Islet precursor cell (in vitro differentiated cells): Measurements from ENCODE around the gene GPR108.

Experiments used
- DNase-seq: peaks from one replicate; pipeline ENCODE4 v3.0.0-alpha.2; 2018

Gene GPR108

DNA sequence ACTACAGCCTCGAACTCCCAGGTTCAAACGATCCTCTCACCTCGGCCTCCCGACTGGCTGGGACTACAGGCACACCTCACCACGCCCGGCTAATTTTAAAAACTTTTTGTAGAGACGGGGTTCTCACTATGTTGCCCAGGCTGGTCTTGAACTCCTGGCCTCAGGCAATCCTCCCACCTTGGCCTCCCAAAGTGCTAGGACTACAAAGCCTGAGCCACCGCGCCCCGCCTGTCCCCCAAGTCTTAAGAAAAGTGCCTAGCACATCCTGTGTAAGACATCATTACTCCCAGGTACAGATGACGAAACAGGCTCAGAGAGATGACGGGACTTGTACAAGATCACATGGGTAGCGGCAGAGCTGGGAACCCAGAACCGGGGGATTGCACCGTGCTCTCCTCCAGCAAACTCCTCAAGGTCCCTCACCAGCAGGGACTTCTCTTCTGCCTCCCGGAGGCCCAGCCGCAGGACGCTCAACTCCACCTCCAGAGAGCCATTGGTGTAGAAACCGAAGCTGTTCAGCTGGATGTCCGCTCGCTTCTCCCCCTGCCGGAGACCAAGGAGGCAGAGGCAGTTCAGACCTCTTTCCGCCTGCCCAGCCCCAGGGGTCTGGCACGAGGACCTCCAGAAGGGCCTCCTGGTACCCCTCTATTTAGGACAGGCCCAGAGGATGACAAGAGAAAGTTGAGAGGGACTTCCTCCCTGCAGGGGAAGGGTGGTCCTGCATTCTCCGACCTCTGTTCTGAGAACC lies 1.0 kb downstream of the GPR108 start:
- DNase-seq: peak; percentile 97

GRCh38 chr19:6735181-6735911 lies 2.0 kb downstream of the GPR108 start:
- DNase-seq: peak; percentile 60

DNA sequence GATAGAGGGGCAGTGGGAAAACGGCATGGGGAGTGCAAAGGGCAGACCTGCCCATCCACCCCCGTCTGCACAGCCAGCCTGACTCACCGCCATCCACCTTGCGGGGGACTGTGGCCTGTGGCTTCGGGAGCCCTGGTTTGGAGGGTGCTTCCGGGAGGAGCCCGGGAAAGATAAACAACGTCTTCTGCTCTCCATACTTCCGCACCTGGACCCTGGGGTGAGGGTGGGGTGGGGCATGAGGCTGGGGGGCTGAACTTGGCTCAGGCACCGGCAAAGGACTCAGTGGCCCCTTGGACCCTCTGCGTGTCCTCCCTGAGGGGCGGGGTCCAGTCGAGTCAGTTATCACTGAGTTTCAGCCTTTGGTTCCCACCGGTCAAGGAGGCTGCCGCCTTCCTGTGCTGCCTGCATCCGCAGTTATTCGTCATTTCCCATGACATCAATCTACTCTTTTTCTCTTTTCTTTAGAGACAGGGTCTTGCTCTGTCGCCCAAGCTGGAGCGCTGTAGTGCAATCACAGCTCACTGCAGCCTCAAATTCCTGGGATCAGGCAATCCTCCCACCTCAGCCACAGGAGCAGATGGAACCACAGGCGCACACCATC lies 3.2 kb downstream of the GPR108 start:
- no peak for DNase-seq

- peak; percentile 54 for DNase-seq
Measured at GRCh38 chr19:6733338-6734095, 3.9 kb downstream of the GPR108 start.

DNA sequence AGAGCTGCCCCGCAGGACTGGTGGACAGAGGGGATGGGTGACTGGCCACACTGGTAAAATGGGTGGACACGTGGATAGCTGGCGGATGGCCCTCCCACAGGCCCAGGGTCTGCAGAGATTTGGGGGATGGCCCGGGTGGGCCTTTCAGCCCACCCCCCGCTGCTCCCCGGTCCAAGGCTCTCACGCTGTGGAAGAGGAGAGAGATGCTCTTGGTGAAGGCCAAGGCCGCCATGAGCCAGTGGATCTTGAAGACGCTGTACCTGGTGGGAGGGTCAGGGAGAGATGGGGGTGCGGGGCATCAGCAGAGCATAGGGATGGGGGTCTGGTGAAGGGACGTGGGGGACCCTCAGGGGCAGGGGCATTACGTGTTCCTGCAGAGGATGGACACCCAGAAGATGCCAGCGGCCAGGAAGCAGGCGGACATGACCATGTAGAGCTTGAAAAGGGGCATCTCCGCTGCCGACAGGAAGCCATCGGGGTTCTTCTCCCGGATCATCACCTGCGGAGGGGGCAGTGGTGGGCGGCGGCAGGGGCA lies 4.5 kb downstream of the GPR108 start:
- no peak for DNase-seq

- peak; percentile 45 for DNase-seq
Measured at GRCh38 chr19:6731822-6732221, 5.6 kb downstream of the GPR108 start.

DNA sequence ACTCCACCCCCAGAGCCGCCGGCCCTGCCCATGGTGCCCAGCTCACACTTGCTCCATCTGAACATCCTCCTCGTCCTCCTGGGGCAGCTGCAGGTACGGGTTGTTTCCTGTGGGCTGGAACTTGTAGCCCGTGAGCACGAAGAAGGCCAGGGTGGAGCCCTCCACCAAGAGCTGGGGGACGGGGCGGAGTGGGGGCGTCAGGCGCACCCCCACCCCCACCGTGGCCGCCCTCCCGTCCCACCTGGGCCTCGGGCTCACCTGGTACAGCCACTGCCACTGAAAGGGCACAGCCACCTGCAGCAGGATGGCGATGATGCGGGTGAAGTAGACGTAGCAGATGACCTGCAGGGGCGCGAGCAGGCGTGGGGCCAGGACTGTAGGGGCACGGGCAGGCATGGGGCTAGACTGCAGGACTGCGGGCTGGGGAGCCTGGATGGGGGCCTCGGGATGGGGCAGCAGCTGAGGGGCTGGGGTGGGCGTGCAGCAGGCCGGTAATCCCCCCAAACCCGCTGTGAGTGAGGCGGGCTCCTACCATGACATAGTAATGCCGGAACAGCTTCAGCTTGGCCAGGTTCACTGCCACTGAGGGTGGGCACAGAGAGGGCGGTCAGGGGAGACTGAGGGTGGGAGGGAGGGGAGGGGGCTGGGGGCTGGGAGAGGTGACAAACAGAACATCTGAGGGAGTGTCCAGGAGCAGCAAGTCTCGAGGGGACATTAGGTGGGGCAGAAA lies 6.3 kb downstream of the GPR108 start:
- no peak for DNase-seq

GRCh38 chr19:6730153-6730804 lies 7.1 kb downstream of the GPR108 start:
- peak; percentile 69 for DNase-seq

GRCh38 chr19:6729573-6730152 lies 7.7 kb downstream of the GPR108 start:
- DNase-seq: no peak

- no peak for DNase-seq
Measured at GRCh38 chr19:6728346-6728745, 9.0 kb downstream of the GPR108 start.

- no peak for DNase-seq
Measured at GRCh38 chr19:6725513-6726231, 11.7 kb downstream of the GPR108 start.

GRCh38 chr19:6724631-6725492 lies 12.5 kb downstream of the GPR108 start:
- DNase-seq: no peak

DNA sequence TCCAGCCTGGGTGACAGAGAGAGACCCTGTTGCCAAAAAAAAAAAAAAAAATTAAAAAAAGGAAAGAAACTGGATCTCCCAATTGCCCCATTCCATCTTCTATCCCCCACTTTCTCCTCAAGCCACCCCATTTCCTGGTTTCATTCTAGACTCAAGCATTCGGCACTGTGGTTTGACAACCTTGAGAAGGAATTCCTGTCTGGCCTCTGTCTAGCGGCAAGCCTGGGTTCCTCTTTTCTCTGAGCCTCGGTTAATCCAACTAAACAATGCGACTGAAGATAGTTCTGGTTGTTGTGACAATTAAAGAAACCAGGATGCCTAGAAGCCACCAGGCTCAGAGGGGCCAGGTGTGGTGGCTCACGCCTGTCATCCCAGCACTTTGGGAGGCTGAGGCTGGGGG lies 13.6 kb downstream of the GPR108 start:
- no peak for DNase-seq

DNA sequence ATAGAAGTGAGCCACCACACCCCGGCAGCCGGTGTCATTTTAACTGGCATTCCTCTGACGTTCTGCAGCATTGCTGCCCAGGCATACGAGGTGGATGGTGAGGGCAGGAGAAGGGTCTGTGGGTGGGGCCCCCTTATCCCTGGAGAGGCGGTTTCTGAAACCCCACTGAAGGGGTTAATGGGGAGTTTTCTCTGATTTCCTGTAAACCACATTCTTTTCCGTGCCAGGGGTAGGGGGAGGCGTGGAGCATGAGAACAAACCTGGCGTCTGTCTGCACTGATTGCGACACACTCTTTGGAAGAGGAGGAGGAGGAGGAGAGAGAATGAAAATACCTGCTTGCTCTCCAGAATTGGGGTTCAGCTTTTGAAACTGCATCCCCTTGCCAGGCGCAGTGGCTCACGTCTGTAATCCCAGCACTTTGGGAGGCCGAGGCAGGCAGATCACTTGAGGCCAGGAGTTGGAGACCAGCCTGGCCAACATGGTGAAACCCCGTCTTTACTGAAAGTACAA lies 14.2 kb downstream of the GPR108 start:
- no peak for DNase-seq

- DNase-seq: no peak
Measured at GRCh38 chr19:6721773-6722172, 15.6 kb downstream of the GPR108 start.

GRCh38 chr19:6721138-6721474 lies 16.3 kb downstream of the GPR108 start:
- DNase-seq: no peak

GRCh38 chr19:6720369-6721137 lies 16.8 kb downstream of the GPR108 start, which contains the start of gene C3:
C3 (minus strand) TSS chr19:6720650; CDS start chr19:6720589, 61 bp downstream.
- DNase-seq: no peak

GRCh38 chr19:6719992-6720368 lies 17.4 kb downstream of the GPR108 start:
- no peak for DNase-seq

DNA sequence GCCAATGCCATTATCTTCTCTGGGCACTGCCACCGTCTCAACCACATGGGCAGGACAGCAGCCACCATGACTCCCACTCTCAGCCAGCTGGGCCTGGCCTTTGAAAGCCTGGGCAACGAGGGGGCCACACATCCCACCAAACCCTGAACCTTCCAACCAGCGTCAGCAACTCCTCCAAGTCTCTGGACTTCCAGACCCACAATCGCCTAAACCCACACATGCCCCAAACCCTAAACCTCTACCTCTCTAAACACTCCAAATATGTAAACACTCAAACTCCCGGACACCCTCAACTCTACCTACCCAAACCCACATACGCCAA lies 17.9 kb downstream of the GPR108 start:
- DNase-seq: no peak
